ENCODE measurements around the gene SACM1L. TPM values are rescaled to one million over a fixed set of nuclear protein-coding genes. Genes with fewer than 3 reads are reported as not detected.

Gene SACM1L
- total RNA-seq, 1 experiment from 2014 or later = 51.0 TPM

DNA sequence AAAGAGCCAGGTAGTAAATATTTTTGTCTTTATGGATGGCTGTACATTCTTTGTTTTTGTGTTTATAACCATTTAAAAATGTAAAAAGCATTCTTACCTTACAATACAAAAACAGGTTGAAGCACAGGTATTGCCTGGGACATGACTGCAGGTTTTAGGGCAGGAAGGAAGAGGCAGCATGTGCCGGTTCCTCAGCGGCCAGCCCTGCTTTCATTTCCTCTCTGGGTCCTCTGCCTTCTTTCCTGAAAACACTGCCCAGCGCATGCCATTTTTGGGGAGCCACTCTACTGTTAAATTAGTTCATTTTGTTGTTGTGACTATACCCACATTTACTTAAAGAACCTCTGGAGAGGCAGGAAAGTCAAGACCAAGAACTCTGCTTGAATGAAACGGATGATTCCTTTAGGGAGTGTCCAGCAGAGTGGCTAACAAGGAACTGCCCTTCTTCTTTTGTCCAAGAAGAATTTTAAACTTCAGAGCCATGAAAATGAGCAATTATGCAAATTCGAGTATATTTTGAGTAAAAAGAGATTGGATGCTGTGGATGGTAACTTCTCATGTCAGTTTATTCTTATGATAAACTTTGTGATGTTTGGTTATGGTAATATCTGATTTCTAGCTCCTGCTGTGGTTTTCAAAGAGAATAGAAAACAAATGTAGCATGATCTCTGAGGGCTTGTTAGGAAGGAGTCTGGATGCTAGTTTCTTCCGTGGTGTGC lies 52.7 kb downstream of the SACM1L start:
- ChIA-PET CTCF (no interaction called here), POLR2A (no interaction called here)
- no peak for DNase-seq
- no peaks in the 10 kb centered on the region for H3K27me3 Mint-ChIP-seq (ENCODE audit: insufficient read depth, unreplicated experiment)
- no peaks in the 10 kb centered on the region for H3K9me3 ChIP-seq
- no peak overlapping the region for H3K4me3 ChIP-seq (ENCODE audit: low read depth, low read length)
- TF ChIP-seq, protein P1, sequence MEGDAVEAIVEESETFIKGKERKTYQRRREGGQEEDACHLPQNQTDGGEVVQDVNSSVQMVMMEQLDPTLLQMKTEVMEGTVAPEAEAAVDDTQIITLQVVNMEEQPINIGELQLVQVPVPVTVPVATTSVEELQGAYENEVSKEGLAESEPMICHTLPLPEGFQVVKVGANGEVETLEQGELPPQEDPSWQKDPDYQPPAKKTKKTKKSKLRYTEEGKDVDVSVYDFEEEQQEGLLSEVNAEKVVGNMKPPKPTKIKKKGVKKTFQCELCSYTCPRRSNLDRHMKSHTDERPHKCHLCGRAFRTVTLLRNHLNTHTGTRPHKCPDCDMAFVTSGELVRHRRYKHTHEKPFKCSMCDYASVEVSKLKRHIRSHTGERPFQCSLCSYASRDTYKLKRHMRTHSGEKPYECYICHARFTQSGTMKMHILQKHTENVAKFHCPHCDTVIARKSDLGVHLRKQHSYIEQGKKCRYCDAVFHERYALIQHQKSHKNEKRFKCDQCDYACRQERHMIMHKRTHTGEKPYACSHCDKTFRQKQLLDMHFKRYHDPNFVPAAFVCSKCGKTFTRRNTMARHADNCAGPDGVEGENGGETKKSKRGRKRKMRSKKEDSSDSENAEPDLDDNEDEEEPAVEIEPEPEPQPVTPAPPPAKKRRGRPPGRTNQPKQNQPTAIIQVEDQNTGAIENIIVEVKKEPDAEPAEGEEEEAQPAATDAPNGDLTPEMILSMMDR (IDR thresholded peaks at IDR 0.05; ENCODE audit: insufficient read depth in 1 of 2, low read depth in 1 of 2, low read length in 1 of 2, severe bottlenecking in 1 of 2, unreplicated experiment in 1 of 2) = no peak
- no peaks in the 10 kb centered on the region for H3K9me3 Mint-ChIP-seq (ENCODE audit: unreplicated experiment)
- H3K27me3 ChIP-seq (replicated peaks; ENCODE audit: control insufficient read depth, insufficient read depth, low read length) = no peaks in the 10 kb centered on the region
- no peak overlapping the region for H3K27ac Mint-ChIP-seq (ENCODE audit: unreplicated experiment)
- BruUV-seq (replicated peaks) = no TSS peak
- H3K36me3 ChIP-seq (ENCODE audit: control insufficient read depth, insufficient read depth, low read length) = no peaks in the 10 kb centered on the region; the same call in 1 of the 2 replicates
- H3K4me1 ChIP-seq = no peaks in the 10 kb centered on the region
- intact Hi-C loops (cut with micrococcal nuclease; ENCODE audit: unreplicated experiment) = no loop called here
- no peak overlapping the region for H3K4me3 Mint-ChIP-seq (ENCODE audit: unreplicated experiment)
- H3K36me3 Mint-ChIP-seq (ENCODE audit: insufficient read depth, unreplicated experiment) = peaks cover 47% of the 10 kb centered on the region
- H3K4me1 Mint-ChIP-seq (ENCODE audit: low read depth, unreplicated experiment) = no peaks in the 10 kb centered on the region

DNA sequence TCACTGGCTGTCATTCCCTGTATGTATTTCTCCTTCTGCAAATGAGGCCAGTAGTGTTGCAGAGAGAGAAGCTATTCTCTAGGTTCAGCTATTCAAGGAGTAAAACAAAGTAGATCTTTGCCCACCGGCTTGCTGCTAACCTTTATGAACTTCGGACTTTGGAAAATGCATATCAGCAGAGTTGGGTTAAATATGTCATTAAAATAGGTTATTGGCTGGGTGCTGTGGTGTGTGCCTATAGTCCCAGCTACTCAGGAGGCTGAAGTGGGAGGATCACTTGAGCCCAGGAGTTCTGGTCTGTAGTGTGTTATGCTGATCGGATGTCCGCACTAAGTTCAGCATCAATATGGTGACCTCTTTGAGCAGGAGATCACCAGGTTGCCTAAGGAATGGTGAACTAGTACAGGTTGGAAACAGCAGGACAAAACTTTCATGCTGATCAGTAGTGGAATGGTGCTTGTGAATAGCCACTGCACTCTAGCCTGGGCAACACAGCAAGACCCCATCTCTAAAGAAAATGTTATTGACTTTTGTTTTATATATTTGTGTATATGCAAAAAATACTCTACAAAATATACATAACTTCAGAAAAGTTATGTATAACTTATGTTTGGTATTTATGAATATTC lies 53.4 kb downstream of the SACM1L start:
- Mint-ChIP-seq H3K4me3 (ENCODE audit: unreplicated experiment) (no peak overlapping the region), H3K27me3 (ENCODE audit: insufficient read depth, unreplicated experiment) (no peaks in the 10 kb centered on the region), H3K27ac (ENCODE audit: unreplicated experiment) (no peak overlapping the region), H3K36me3 (ENCODE audit: insufficient read depth, unreplicated experiment) (peaks cover 46% of the 10 kb centered on the region), H3K9me3 (ENCODE audit: unreplicated experiment) (no peaks in the 10 kb centered on the region), H3K4me1 (ENCODE audit: low read depth, unreplicated experiment) (no peaks in the 10 kb centered on the region)
- BruUV-seq (replicated peaks) = no TSS peak
- no peaks in the 10 kb centered on the region for H3K27me3 ChIP-seq (replicated peaks; ENCODE audit: control insufficient read depth, insufficient read depth, low read length)
- intact Hi-C loops (cut with micrococcal nuclease; ENCODE audit: unreplicated experiment) = no loop called here
- TF ChIP-seq, protein P1 (IDR thresholded peaks at IDR 0.05; ENCODE audit: insufficient read depth in 1 of 2, low read depth in 1 of 2, low read length in 1 of 2, severe bottlenecking in 1 of 2, unreplicated experiment in 1 of 2) = no peak
- ChIA-PET POLR2A (no interaction called here), CTCF (no interaction called here)
- no peak overlapping the region for H3K4me3 ChIP-seq (ENCODE audit: low read depth, low read length)
- no peaks in the 10 kb centered on the region for H3K9me3 ChIP-seq
- no peaks in the 10 kb centered on the region for H3K4me1 ChIP-seq
- no peaks in the 10 kb centered on the region; the same call in 1 of the 2 replicates for H3K36me3 ChIP-seq (ENCODE audit: control insufficient read depth, insufficient read depth, low read length)
- no peak for DNase-seq

DNA sequence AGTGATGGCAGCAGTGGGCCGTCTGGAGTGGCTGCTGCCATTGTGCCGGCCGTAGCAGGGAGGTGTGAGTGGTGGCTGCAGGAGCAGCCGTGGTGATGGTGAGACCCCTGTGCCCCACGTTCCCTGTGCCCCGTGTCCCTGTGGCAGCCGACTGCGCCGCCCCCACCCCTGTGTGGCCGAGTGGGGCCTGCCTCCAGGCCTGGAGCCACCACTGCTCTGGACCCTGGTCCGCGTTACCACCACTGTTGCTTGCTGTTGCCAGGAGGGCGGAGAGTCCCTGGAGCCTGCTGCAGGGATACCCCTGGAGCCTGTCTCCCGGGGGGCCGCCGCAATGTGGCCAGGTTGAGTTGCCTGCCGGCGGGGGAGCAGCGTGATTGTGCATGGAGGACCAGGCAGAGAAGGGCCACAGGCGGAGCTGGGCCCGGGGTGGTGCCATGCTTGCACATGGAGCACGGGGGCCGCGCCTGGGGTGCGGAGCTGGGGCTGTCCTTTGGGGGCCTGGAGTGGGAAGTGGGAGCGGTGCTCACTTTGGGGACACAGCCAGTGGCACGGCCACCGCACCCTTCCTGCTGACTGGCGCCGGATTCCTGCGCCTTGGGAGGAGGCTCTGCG lies 57.1 kb downstream of the SACM1L start:
- TF ChIP-seq, protein P1 (IDR thresholded peaks at IDR 0.05; ENCODE audit: insufficient read depth in 1 of 2, low read depth in 1 of 2, low read length in 1 of 2, severe bottlenecking in 1 of 2, unreplicated experiment in 1 of 2) = no peak
- Mint-ChIP-seq H3K27me3 (ENCODE audit: insufficient read depth, unreplicated experiment) (no peaks in the 10 kb centered on the region), H3K4me1 (ENCODE audit: low read depth, unreplicated experiment) (peaks cover 6% of the 10 kb centered on the region), H3K9me3 (ENCODE audit: unreplicated experiment) (no peaks in the 10 kb centered on the region), H3K27ac (ENCODE audit: unreplicated experiment) (no peak overlapping the region), H3K4me3 (ENCODE audit: unreplicated experiment) (no peak overlapping the region), H3K36me3 (ENCODE audit: insufficient read depth, unreplicated experiment) (peaks cover 31% of the 10 kb centered on the region)
- Histone ChIP-seq H3K27me3 (replicated peaks; ENCODE audit: control insufficient read depth, insufficient read depth, low read length) (no peaks in the 10 kb centered on the region), H3K4me1 (no peaks in the 10 kb centered on the region), H3K4me3 (ENCODE audit: low read depth, low read length) (no peak overlapping the region), H3K36me3 (ENCODE audit: control insufficient read depth, insufficient read depth, low read length) (no peaks in the 10 kb centered on the region; the same call in 1 of the 2 replicates), H3K9me3 (no peaks in the 10 kb centered on the region)
- intact Hi-C loops (cut with micrococcal nuclease; ENCODE audit: unreplicated experiment) = no loop called here
- no peak for DNase-seq
- ChIA-PET POLR2A (no interaction called here), CTCF (no interaction called here)
- BruUV-seq (replicated peaks) = no TSS peak

Measured in Caco-2 (cell line).